ENCODE measurements around the gene DRAM1. TPM values are rescaled to one million over a fixed set of nuclear protein-coding genes. Genes with fewer than 3 reads are reported as not detected.

Gene DRAM1
- total RNA-seq, 1 experiment from 2014 or later: 6.9 TPM

- peaks cover 17% of the 10 kb centered on the region for H3K9me3 Mint-ChIP-seq
- no peak overlapping the region for H3K4me3 Mint-ChIP-seq
- ChIA-PET CTCF (no interaction called here), POLR2A (no interaction called here)
- no peak for ATAC-seq
- H3K36me3 Mint-ChIP-seq: no peaks in the 10 kb centered on the region
- TF ChIP-seq, protein P1, sequence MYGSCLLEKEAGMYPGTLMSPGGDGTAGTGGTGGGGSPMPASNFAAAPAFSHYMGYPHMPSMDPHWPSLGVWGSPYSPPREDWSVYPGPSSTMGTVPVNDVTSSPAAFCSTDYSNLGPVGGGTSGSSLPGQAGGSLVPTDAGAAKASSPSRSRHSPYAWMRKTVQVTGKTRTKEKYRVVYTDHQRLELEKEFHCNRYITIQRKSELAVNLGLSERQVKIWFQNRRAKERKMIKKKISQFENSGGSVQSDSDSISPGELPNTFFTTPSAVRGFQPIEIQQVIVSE (CRISPR knock-in tag; IDR thresholded peaks at IDR 0.05; ENCODE audit: borderline replicate concordance): no peak
- no peak for TF ChIP-seq FOXP4 (CRISPR knock-in tag; IDR thresholded peaks at IDR 0.05)
- DNase-seq (ENCODE audit: low spot score): no peak
- no peaks in the 10 kb centered on the region for H3K27me3 Mint-ChIP-seq (ENCODE audit: low read depth)
- no peaks in the 10 kb centered on the region for H3K4me1 Mint-ChIP-seq
- H3K27ac Mint-ChIP-seq: no peak overlapping the region
Observed at GRCh38 chr12:101927999-101928398, 50.6 kb downstream of the DRAM1 start.

DNA sequence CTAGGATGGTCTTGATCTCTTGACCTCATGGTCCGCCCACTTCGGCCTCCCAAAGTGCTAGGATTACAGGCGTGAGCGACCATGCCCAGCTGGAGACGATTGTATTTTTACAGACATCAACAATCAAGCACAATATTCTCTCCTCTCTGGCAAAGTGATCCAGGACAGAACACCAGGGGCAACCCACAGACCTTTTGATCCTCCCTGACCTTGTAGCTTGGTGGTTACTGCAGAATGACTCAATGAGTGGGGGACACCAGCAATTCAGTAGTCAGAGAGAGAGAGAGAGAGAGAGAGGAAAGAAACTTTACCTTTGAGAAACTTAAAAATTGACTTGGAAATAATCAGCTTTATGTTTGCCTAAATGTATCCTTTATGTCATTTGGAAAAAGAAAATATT lies 51.2 kb downstream of the DRAM1 start:
- POLR2A ChIA-PET: no interaction called here
- H3K27me3 Mint-ChIP-seq (ENCODE audit: low read depth): no peaks in the 10 kb centered on the region
- CTCF ChIA-PET: no interaction called here

DNA sequence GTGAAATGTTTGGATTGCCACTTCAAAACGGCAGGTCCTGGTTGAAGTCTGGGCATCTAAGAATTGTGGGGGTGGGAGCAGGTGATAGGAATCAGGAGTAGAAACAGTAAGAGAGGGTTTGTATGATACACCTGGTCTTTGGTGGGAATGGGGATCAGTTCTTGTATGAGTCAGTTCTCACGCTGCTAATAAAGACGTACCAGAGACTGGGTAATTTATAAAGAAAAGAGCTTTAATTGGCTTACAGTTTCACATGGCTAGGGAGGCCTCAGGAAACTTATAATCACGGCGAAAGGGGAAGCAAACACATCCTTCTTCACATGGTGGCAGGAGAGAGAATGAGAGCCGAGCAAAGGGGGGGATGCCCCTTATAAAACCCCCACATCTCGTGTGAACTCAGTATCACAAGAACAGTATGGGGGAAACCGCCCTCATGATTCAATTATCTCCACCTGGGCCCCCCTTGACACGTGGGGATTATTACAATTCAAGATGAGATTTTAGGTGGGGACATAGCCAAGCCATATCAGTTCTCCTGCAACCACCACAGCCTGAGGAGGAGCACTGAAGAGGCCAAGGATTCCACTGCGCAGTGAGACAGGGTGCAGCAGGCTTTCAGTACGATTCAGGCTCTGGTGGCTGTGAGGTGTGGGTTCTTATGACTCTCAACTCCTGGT lies 52.1 kb downstream of the DRAM1 start:
- ATAC-seq (no peak), DNase-seq (ENCODE audit: low spot score) (no peak)
- Mint-ChIP-seq H3K36me3 (no peaks in the 10 kb centered on the region), H3K4me3 (no peak overlapping the region), H3K27ac (no peak overlapping the region), H3K4me1 (peaks cover 4% of the 10 kb centered on the region), H3K9me3 (peaks cover 7% of the 10 kb centered on the region), H3K27me3 (ENCODE audit: low read depth) (no peaks in the 10 kb centered on the region; the same call in 1 of the 2 replicates)
- CTCF ChIA-PET: no interaction called here
- POLR2A ChIA-PET: no interaction called here
- TF ChIP-seq ZBTB21 (CRISPR knock-in tag; IDR thresholded peaks at IDR 0.05; ENCODE audit: borderline replicate concordance) (no peak), FOXP4 (CRISPR knock-in tag; IDR thresholded peaks at IDR 0.05) (no peak), ZBTB43 (CRISPR knock-in tag; IDR thresholded peaks at IDR 0.05) (no peak), E2F5 (CRISPR knock-in tag; IDR thresholded peaks at IDR 0.05) (no peak)
- TF ChIP-seq, protein P2, sequence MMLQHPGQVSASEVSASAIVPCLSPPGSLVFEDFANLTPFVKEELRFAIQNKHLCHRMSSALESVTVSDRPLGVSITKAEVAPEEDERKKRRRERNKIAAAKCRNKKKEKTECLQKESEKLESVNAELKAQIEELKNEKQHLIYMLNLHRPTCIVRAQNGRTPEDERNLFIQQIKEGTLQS (CRISPR knock-in tag; conservative IDR thresholded peaks at IDR 0.05): no peak
- TF ChIP-seq, protein P3, sequence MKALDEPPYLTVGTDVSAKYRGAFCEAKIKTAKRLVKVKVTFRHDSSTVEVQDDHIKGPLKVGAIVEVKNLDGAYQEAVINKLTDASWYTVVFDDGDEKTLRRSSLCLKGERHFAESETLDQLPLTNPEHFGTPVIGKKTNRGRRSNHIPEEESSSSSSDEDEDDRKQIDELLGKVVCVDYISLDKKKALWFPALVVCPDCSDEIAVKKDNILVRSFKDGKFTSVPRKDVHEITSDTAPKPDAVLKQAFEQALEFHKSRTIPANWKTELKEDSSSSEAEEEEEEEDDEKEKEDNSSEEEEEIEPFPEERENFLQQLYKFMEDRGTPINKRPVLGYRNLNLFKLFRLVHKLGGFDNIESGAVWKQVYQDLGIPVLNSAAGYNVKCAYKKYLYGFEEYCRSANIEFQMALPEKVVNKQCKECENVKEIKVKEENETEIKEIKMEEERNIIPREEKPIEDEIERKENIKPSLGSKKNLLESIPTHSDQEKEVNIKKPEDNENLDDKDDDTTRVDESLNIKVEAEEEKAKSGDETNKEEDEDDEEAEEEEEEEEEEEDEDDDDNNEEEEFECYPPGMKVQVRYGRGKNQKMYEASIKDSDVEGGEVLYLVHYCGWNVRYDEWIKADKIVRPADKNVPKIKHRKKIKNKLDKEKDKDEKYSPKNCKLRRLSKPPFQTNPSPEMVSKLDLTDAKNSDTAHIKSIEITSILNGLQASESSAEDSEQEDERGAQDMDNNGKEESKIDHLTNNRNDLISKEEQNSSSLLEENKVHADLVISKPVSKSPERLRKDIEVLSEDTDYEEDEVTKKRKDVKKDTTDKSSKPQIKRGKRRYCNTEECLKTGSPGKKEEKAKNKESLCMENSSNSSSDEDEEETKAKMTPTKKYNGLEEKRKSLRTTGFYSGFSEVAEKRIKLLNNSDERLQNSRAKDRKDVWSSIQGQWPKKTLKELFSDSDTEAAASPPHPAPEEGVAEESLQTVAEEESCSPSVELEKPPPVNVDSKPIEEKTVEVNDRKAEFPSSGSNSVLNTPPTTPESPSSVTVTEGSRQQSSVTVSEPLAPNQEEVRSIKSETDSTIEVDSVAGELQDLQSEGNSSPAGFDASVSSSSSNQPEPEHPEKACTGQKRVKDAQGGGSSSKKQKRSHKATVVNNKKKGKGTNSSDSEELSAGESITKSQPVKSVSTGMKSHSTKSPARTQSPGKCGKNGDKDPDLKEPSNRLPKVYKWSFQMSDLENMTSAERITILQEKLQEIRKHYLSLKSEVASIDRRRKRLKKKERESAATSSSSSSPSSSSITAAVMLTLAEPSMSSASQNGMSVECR (CRISPR knock-in tag; IDR thresholded peaks at IDR 0.05; ENCODE audit: borderline replicate concordance): no peak

More for the DNA sequence above, 51.2 kb downstream of the DRAM1 start:
- Mint-ChIP-seq H3K9me3 (peaks cover 12% of the 10 kb centered on the region), H3K36me3 (no peaks in the 10 kb centered on the region), H3K4me1 (no peaks in the 10 kb centered on the region), H3K27ac (no peak overlapping the region), H3K4me3 (no peak overlapping the region)
- no peak for ATAC-seq
- DNase-seq (ENCODE audit: low spot score): no peak
- TF ChIP-seq, protein P4, sequence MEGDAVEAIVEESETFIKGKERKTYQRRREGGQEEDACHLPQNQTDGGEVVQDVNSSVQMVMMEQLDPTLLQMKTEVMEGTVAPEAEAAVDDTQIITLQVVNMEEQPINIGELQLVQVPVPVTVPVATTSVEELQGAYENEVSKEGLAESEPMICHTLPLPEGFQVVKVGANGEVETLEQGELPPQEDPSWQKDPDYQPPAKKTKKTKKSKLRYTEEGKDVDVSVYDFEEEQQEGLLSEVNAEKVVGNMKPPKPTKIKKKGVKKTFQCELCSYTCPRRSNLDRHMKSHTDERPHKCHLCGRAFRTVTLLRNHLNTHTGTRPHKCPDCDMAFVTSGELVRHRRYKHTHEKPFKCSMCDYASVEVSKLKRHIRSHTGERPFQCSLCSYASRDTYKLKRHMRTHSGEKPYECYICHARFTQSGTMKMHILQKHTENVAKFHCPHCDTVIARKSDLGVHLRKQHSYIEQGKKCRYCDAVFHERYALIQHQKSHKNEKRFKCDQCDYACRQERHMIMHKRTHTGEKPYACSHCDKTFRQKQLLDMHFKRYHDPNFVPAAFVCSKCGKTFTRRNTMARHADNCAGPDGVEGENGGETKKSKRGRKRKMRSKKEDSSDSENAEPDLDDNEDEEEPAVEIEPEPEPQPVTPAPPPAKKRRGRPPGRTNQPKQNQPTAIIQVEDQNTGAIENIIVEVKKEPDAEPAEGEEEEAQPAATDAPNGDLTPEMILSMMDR (IDR thresholded peaks at IDR 0.05): no peak
- TF ChIP-seq, protein P5, sequence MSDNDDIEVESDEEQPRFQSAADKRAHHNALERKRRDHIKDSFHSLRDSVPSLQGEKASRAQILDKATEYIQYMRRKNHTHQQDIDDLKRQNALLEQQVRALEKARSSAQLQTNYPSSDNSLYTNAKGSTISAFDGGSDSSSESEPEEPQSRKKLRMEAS (CRISPR knock-in tag; IDR thresholded peaks at IDR 0.05): no peak
- TF ChIP-seq, protein P6, sequence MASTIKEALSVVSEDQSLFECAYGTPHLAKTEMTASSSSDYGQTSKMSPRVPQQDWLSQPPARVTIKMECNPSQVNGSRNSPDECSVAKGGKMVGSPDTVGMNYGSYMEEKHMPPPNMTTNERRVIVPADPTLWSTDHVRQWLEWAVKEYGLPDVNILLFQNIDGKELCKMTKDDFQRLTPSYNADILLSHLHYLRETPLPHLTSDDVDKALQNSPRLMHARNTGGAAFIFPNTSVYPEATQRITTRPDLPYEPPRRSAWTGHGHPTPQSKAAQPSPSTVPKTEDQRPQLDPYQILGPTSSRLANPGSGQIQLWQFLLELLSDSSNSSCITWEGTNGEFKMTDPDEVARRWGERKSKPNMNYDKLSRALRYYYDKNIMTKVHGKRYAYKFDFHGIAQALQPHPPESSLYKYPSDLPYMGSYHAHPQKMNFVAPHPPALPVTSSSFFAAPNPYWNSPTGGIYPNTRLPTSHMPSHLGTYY (CRISPR knock-in tag; IDR thresholded peaks at IDR 0.05): no peak
- no peak for TF ChIP-seq ATF1 (CRISPR knock-in tag; IDR thresholded peaks at IDR 0.05)

Measured in WTC11 (cell line).